GM19043 (cell line): Measurements from ENCODE around the gene PCYT1A.
"Not testable (repeated sequence)": the region's sequence is repeated elsewhere in the genome, so short reads cannot be mapped to it uniquely, and the experiment has no call there.

Experiments used
- ATAC-seq: cut with Tn5 transposase; IDR thresholded peaks from one replicate; pipeline ENCODE4 v1.9.1; 2021; ENCODE audit warnings: low read depth; ENCODE audit not compliant: unreplicated experiment

The PCYT1A gene

GRCh38 chr3:196287440-196288140, at the start of gene PCYT1A:
Gene PCYT1A, minus strand, starts transcription at chr3:196287726. Its CDS starts 17,195 bp downstream, at chr3:196270531.
- peak; percentile 72 for ATAC-seq

- ATAC-seq = no peak
Observed at GRCh38 chr3:196336319-196337145, 49.0 kb upstream of the PCYT1A start.

GRCh38 chr3:196335503-196335948, 48.0 kb upstream of the PCYT1A start:
- no peak for ATAC-seq

- ATAC-seq = no peak
Observed at GRCh38 chr3:196334982-196335381, 47.5 kb upstream of the PCYT1A start.

- no peak for ATAC-seq
Observed at GRCh38 chr3:196332168-196332567, 44.6 kb upstream of the PCYT1A start.

- ATAC-seq = no peak
Observed at GRCh38 chr3:196327405-196327804, 39.9 kb upstream of the PCYT1A start.

GRCh38 chr3:196326936-196327335, 39.4 kb upstream of the PCYT1A start:
- no peak for ATAC-seq

GRCh38 chr3:196323691-196324090, 36.2 kb upstream of the PCYT1A start:
- ATAC-seq = no peak

GRCh38 chr3:196323016-196323415, 35.5 kb upstream of the PCYT1A start:
- ATAC-seq = no peak

GRCh38 chr3:196321162-196321561, 33.6 kb upstream of the PCYT1A start:
- no peak for ATAC-seq

- no peak for ATAC-seq
Observed at GRCh38 chr3:196320137-196320536, 32.6 kb upstream of the PCYT1A start.

- peak; percentile 80 for ATAC-seq
Observed at GRCh38 chr3:196317687-196318467, 30.4 kb upstream of the PCYT1A start, which contains the start of gene DYNLT2B. Gene DYNLT2B, minus strand, starts transcription at chr3:196318240. Its CDS starts 88 bp downstream, at chr3:196318152.

- not testable (repeated sequence) for ATAC-seq
Observed at GRCh38 chr3:196316799-196317686, 29.5 kb upstream of the PCYT1A start.

- ATAC-seq = no peak
Observed at GRCh38 chr3:196315821-196316220, 28.3 kb upstream of the PCYT1A start.

- no peak for ATAC-seq
Observed at GRCh38 chr3:196314597-196314996, 27.1 kb upstream of the PCYT1A start.

GRCh38 chr3:196314086-196314485, 26.6 kb upstream of the PCYT1A start:
- ATAC-seq = not testable (repeated sequence)

GRCh38 chr3:196302960-196303359, 15.4 kb upstream of the PCYT1A start:
- not testable (repeated sequence) for ATAC-seq

- not testable (repeated sequence) for ATAC-seq
Observed at GRCh38 chr3:196302551-196302950, 15.0 kb upstream of the PCYT1A start.

- ATAC-seq = no peak
Observed at GRCh38 chr3:196298521-196298920, 11.0 kb upstream of the PCYT1A start.
